Measurements from ENCODE around the gene TSEN15. TPM values are rescaled to one million over a fixed set of nuclear protein-coding genes. Genes with fewer than 3 reads are reported as not detected.
"Not testable (repeated sequence)": the region's sequence is repeated elsewhere in the genome, so short reads cannot be mapped to it uniquely, and the experiment has no call there.

Gene TSEN15
- total RNA-seq, 1 experiment from 2014 or later, result 58.9 TPM

- DNase-seq (ENCODE audit: low read depth), result no peak
These were observed 2.4 kb downstream of the TSEN15 start for GRCh38 chr1:184053881-184054280.

GRCh38 chr1:184056921-184057555 lies 5.5 kb downstream of the TSEN15 start:
- DNase-seq (ENCODE audit: low read depth), result peak; percentile 86

GRCh38 chr1:184059887-184060286 lies 8.4 kb downstream of the TSEN15 start:
- DNase-seq (ENCODE audit: low read depth), result no peak

- peak; percentile 61 for DNase-seq (ENCODE audit: low read depth)
These were observed 8.8 kb downstream of the TSEN15 start for GRCh38 chr1:184060316-184060715.

GRCh38 chr1:184061396-184062003 lies 10.0 kb downstream of the TSEN15 start:
- DNase-seq (ENCODE audit: low read depth), result peak; percentile 81

- no peak for DNase-seq (ENCODE audit: low read depth)
These were observed 11.2 kb downstream of the TSEN15 start for GRCh38 chr1:184062640-184063286.

GRCh38 chr1:184065559-184065958 lies 14.0 kb downstream of the TSEN15 start:
- no peak for DNase-seq (ENCODE audit: low read depth)

- no peak for DNase-seq (ENCODE audit: low read depth)
These were observed 16.8 kb downstream of the TSEN15 start for GRCh38 chr1:184068354-184068753.

GRCh38 chr1:184069675-184070074 lies 18.1 kb downstream of the TSEN15 start:
- no peak for DNase-seq (ENCODE audit: low read depth)

- DNase-seq (ENCODE audit: low read depth), result no peak
These were observed 20.8 kb downstream of the TSEN15 start for GRCh38 chr1:184072376-184072775.

- no peak for DNase-seq (ENCODE audit: low read depth)
These were observed 22.9 kb downstream of the TSEN15 start for GRCh38 chr1:184074383-184074782.

- peak; percentile 69 for DNase-seq (ENCODE audit: low read depth)
These were observed 23.8 kb downstream of the TSEN15 start for GRCh38 chr1:184075055-184076029.

- no peak for DNase-seq (ENCODE audit: low read depth)
These were observed 27.2 kb downstream of the TSEN15 start for GRCh38 chr1:184078564-184079249.

GRCh38 chr1:184080309-184080708 lies 28.8 kb downstream of the TSEN15 start:
- DNase-seq (ENCODE audit: low read depth), result no peak

- DNase-seq (ENCODE audit: low read depth), result no peak
These were observed 31.2 kb downstream of the TSEN15 start for GRCh38 chr1:184082541-184083415.

- DNase-seq (ENCODE audit: low read depth), result no peak
These were observed 34.1 kb downstream of the TSEN15 start for GRCh38 chr1:184085667-184086066.

GRCh38 chr1:184088037-184088436 lies 36.5 kb downstream of the TSEN15 start:
- no peak for DNase-seq (ENCODE audit: low read depth)

- no peak for DNase-seq (ENCODE audit: low read depth)
These were observed 41.5 kb downstream of the TSEN15 start for GRCh38 chr1:184093071-184093470.

- peak; percentile 23 for DNase-seq (ENCODE audit: low read depth)
These were observed 44.5 kb downstream of the TSEN15 start for GRCh38 chr1:184096005-184096404.

GRCh38 chr1:184096580-184096979 lies 45.0 kb downstream of the TSEN15 start:
- not testable (repeated sequence) for DNase-seq (ENCODE audit: low read depth)

Data from M059J (cell line).